GM18499 (cell line): Measurements from ENCODE around the gene HDAC9.

ENCODE experiments used
- ATAC-seq: cut with Tn5 transposase; IDR thresholded peaks from one replicate; pipeline ENCODE4 v1.9.1; 2021; ENCODE audit warnings: moderate number of reproducible peaks; ENCODE audit not compliant: insufficient read depth, unreplicated experiment

HDAC9 gene

DNA sequence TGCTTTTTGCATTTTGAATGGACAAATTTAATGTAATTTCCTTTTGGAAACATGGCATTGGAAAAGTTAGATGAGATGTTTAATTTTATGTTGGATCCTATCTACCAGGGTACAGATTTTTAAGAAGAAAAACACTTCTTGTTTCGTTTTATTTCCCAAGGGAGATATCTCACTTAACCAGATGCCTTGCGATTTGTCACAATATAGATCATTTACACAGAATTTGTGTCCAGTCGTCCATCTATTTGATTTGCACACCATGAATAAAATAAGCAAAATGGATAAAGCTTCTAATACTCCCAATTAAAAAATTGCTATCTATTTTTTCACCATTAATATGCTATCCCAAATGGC lies 25.7 kb downstream of the HDAC9 start:
- ATAC-seq: no peak

DNA sequence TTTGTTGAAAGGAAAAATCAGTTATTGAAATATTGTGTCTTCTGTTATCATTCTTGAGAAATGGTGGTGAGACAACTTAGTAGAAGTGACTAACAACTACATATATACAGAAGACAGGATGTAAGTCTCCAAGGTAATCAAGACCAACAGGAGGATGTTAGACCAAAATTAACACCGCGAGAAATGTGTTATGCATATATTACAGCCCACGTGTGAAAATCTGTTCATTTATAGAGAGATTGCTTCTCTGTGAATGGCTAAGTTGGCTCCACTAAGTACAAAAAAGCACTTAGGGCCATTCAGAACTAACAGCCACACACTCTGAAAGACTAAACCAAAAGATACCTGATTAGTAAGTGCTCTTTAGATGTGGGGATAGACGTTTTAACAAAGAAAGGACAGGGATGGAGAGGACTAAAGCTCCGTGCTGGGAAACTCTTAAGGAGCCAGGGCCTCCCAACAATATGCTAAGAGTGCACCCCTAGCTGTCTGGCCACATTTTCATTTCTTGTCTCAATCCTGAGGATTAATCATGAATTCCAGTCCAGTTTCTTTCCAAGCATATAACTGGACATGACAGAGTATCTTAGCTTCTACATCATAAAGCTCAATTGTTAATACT lies 26.5 kb downstream of the HDAC9 start:
- peak; percentile 37 for ATAC-seq

DNA sequence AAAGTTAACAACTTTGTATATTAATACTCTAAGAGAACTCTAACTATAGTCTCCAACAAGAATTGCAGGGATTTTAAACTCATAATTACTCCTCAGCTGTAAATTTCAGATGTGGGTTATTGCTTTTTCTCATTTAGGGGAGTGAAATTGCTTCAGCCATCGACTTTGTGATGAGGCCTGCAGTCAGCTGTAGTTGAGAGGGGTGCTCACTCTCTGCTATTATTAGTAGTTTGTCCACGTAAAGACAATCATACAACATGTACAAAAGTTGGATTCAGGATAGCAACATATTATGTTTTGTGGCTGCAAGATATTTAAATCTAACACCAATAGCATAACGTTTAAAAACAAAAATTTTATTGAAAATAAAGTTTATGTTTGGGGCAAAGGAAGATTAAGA lies 28.7 kb downstream of the HDAC9 start:
- ATAC-seq: no peak

- no peak for ATAC-seq
Measured at GRCh38 chr7:18526368-18526878, 30.9 kb downstream of the HDAC9 start.

GRCh38 chr7:18529239-18529638 lies 33.7 kb downstream of the HDAC9 start:
- no peak for ATAC-seq

DNA sequence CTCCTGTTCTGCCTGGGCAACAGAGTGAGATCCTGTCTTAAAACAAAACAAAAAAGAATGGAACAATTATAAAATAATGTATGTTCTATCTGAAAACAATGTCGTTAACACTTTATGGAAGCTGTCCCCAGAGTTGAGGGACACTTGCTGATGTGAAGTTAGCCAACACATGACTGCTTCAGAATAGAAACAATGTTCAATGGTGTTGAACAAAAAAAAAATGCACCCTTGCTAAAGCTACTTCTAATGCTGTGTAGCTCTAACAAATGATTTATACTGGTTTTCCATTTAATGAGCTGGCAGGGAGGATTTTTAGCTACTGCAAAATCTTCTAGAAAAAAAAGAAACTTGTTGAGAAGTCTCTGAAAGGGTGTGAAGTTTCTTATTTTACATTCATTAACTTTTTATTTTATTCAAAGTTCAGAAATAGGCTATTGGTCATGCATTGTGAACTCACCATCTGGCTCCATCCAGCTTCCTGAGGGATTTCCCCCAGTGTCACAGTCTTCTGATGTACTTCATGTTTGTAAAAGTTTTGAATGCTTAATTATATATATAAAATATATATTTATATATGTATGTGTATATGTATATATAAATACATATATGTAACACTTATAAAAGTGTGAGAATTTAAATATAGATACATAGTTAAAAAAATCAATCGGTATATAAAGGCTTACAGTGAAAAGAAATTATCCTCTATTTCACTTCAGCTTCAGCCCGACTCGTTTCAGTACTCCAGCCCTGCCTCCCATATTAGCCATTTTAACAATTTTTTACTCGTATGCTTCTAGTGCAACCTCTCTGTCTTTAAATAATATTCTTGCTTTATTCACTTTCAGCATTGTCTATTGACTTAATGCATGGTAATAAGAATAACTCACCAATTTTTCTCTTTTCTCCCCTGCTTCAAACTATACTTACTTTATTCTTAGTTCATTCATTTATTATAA lies 35.0 kb downstream of the HDAC9 start:
- peak; percentile 46 for ATAC-seq

- no peak for ATAC-seq
Measured at GRCh38 chr7:18531539-18531938, 36.0 kb downstream of the HDAC9 start.

- no peak for ATAC-seq
Measured at GRCh38 chr7:18532813-18533212, 37.3 kb downstream of the HDAC9 start.

DNA sequence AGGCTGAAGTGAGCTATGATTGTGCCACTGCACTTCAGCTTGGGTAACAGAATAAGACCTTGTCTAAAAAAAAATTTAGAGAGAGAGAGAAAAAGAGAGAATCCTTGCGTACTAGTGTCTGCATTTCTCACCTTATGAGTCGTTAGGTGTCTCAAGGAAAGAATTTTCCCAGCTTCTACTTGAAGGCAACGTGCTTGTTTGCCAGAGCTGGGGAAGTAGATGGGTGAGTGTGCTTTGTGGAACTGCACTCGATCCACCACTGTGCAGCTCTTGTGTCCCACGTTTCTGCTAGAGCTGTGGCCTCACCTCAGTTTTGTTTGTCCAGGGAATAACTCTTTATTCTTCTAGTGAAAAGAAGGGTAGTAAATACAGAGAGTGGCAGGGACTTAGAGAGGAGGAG lies 38.9 kb downstream of the HDAC9 start:
- ATAC-seq: no peak

- no peak for ATAC-seq
Measured at GRCh38 chr7:18535810-18536415, 40.4 kb downstream of the HDAC9 start.

- ATAC-seq: no peak
Measured at GRCh38 chr7:18536486-18536885, 40.9 kb downstream of the HDAC9 start.

GRCh38 chr7:18538554-18539250 lies 43.2 kb downstream of the HDAC9 start:
- peak; percentile 74 for ATAC-seq

DNA sequence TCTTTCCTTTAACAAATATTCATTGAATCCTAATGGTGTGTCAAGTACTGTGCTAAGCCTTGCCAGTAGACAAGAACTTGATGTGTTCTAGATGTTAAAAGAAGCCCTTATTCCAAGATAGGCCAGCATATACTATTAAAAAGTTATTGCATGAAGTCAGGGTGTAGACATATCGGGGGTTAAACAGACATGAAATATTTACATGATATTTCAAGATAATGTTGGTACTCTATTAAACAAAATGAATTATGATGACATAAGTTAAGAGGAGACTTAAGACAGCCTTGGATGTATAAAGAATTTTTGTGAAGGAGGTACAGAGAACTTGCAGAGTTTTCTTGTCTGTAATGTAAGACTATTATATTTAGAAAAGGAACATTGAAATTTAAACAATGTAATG lies 44.8 kb downstream of the HDAC9 start:
- no peak for ATAC-seq

GRCh38 chr7:18541181-18541870 lies 45.8 kb downstream of the HDAC9 start:
- no peak for ATAC-seq

- no peak for ATAC-seq
Measured at GRCh38 chr7:18541871-18542212, 46.3 kb downstream of the HDAC9 start.

DNA sequence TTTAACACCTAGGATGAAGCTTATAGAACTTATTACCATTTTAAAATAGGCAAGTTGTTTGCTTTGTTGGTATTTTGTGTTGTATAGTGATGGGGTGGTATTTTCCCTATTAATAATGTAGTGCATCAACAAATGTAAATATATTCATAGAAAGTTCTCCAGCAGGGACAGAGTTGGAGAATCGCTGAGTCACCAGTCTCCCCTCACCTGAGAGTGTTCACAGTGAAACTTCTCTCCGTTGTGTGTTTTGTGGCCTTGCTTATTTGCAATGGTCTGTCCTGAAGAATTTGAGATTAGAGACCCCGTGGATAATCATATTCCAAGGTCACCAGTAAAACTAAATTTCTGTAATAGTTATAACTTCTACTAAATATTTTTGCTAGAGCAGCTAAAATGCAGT lies 51.0 kb downstream of the HDAC9 start:
- no peak for ATAC-seq

DNA sequence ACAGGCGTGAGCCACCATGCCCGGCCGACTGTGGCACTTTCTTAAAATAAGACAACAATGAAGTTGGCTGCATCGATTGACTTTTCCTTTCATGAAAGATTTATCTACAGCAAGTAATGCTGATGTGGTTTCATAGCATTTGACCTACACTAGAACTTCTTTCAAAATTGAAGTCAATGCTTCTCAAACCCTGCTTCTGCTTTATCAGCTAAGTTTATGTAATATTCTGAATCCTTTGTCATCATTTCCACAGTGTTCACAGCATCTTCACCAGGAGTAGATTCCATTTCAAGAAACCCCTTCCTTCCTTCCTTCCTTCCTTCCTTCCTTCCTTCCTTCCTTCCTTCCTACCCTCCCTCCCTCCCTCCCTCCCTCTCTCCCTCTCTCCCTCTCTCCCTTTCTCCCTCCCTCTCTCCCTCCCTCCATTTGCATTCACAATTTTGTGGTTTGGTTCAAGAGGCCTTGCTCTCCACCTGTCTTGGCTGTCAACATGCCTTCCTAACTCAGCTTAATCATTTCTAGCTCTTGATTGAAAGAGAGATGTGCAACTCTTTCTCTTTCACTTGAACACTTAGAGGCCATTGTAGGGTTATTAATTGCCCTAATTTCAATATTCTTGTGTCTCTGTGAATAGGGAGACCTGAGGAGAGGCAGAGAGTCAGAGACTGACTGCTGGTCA lies 52.1 kb downstream of the HDAC9 start:
- no peak for ATAC-seq

GRCh38 chr7:18548534-18548933 lies 53.0 kb downstream of the HDAC9 start:
- no peak for ATAC-seq

GRCh38 chr7:18550574-18550973 lies 55.0 kb downstream of the HDAC9 start:
- no peak for ATAC-seq
